HepG2 (cell line): Measurements from ENCODE around the gene UNKL. TPM values are rescaled to one million over a fixed set of nuclear protein-coding genes. Genes with fewer than 3 reads are reported as not detected.

Experiments used
- FOXM1 ChIP-seq: sonication (generic); formaldehyde crosslinking; IDR thresholded peaks from 2 replicates; pipeline ENCODE4 v1.5.0; 2020; ENCODE audit warnings: missing genetic modification reagents
- KAT7 ChIP-seq: IDR thresholded peaks from 2 replicates; pipeline ENCODE4 v1.6.1; 2018; ENCODE audit warnings: borderline replicate concordance, missing compliant biosample characterization
- KLF13 ChIP-seq: sonication (generic); formaldehyde crosslinking; IDR thresholded peaks from 2 replicates; pipeline ENCODE4 v1.4.0; 2020; ENCODE audit warnings: mild to moderate bottlenecking, missing genetic modification reagents
- NFKB2 ChIP-seq: sonication (generic); formaldehyde crosslinking; IDR thresholded peaks from 2 replicates; pipeline ENCODE4 v1.4.0; 2020; ENCODE audit warnings: missing genetic modification reagents, borderline replicate concordance
- NR2F2 ChIP-seq: IDR thresholded peaks from 2 replicates; pipeline ENCODE4 v1.6.1; 2012; ENCODE audit warnings: low read depth, inconsistent platforms, borderline replicate concordance
- PAWR ChIP-seq: sonication (generic); formaldehyde crosslinking; IDR thresholded peaks from 2 replicates; pipeline ENCODE4 v1.4.0; 2020; ENCODE audit warnings: missing genetic modification reagents, mild to moderate bottlenecking, borderline replicate concordance
- PCBP2 ChIP-seq: fragments of 200-400 bp; formaldehyde crosslinking; optimal IDR thresholded peaks from 2 replicates; pipeline ENCODE3; 2018; ENCODE audit warnings: low read length, low read depth; ENCODE audit not compliant: poor library complexity, severe bottlenecking
- PHF20 ChIP-seq: sonication (generic); formaldehyde crosslinking; IDR thresholded peaks from 2 replicates; pipeline ENCODE4 v1.5.0; 2020; ENCODE audit warnings: mild to moderate bottlenecking, missing genetic modification reagents
- RBM22 ChIP-seq: fragments of 200-400 bp; formaldehyde crosslinking; optimal IDR thresholded peaks from 2 replicates; pipeline ENCODE3; 2017; ENCODE audit warnings: mild to moderate bottlenecking, low read length, moderate library complexity
- RFX5 ChIP-seq: IDR thresholded peaks from 2 replicates; pipeline ENCODE4 v1.6.1; 2011; ENCODE audit warnings: low read depth, low read length, improper control_type of control experiment
- SPEN ChIP-seq: sonication (generic); formaldehyde crosslinking; IDR thresholded peaks from 2 replicates; pipeline ENCODE4 v1.5.1; 2020; ENCODE audit warnings: low read depth, mild to moderate bottlenecking, missing genetic modification reagents
- SRY ChIP-seq: sonication (generic); formaldehyde crosslinking; IDR thresholded peaks from 2 replicates; pipeline ENCODE4 v1.8.0; 2022; ENCODE audit warnings: mild to moderate bottlenecking, missing genetic modification reagents
- STAT5B ChIP-seq: sonication (generic); formaldehyde crosslinking; IDR thresholded peaks from 2 replicates; pipeline ENCODE4 v1.4.0; 2020; ENCODE audit warnings: missing genetic modification reagents
- TBP ChIP-seq: sonication (generic); formaldehyde crosslinking; IDR thresholded peaks from 2 replicates; pipeline ENCODE4 v1.5.0; 2020; ENCODE audit warnings: missing genetic modification reagents
- ZBTB38 ChIP-seq: sonication (generic); formaldehyde crosslinking; IDR thresholded peaks from 2 replicates; pipeline ENCODE4 v1.5.1; 2020; ENCODE audit warnings: mild to moderate bottlenecking, missing genetic modification reagents
- ZBTB7A ChIP-seq: sonication (generic); formaldehyde crosslinking; IDR thresholded peaks from 2 replicates; pipeline ENCODE4 v1.8.0; 2022; ENCODE audit warnings: mild to moderate bottlenecking, missing genetic modification reagents
- ZNF17 ChIP-seq: sonication (generic); formaldehyde crosslinking; IDR thresholded peaks from 2 replicates; pipeline ENCODE4 v1.5.0; 2020; ENCODE audit warnings: mild to moderate bottlenecking, missing genetic modification reagents
- ZNF34 ChIP-seq: sonication (generic); formaldehyde crosslinking; IDR thresholded peaks from 2 replicates; pipeline ENCODE4 v1.4.0; 2020; ENCODE audit warnings: mild to moderate bottlenecking, missing genetic modification reagents, borderline replicate concordance
- ZNF354B ChIP-seq: sonication (generic); formaldehyde crosslinking; IDR thresholded peaks from 2 replicates; pipeline ENCODE4 v1.8.0; 2022; ENCODE audit warnings: mild to moderate bottlenecking, missing genetic modification reagents
- ZNF446 ChIP-seq: sonication (generic); formaldehyde crosslinking; IDR thresholded peaks from 2 replicates; pipeline ENCODE4 v1.5.0; 2020; ENCODE audit warnings: mild to moderate bottlenecking, missing genetic modification reagents
- ZNF558 ChIP-seq: sonication (generic); formaldehyde crosslinking; IDR thresholded peaks from 2 replicates; pipeline ENCODE4 v1.9.0; 2022; ENCODE audit warnings: mild to moderate bottlenecking, missing genetic modification reagents, borderline replicate concordance
- polyA plus RNA-seq, 8 experiments: library from polyadenylated mRNA; depleted of rRNA in 3 of 8; stranded (reverse) in 7 of 8; unstranded in 1 of 8; fragments of >200 nt; fragmentation: Illumina TruSeq in 4 of 8; extraction: Trizol in 4 of 8; gene quantifications; 2 replicates each; pipeline versions ENCODE4 v1.2.1 to v1.2.3, GENCODE V29; 2011 to 2016; ENCODE audit warnings: low read depth in 4 of 8, missing spikeins in 1 of 8, mixed read lengths in 1 of 8; ENCODE audit not compliant: insufficient read depth in 1 of 8
- total RNA-seq, 5 experiments: library from RNA; depleted of rRNA; stranded (reverse); fragments of >200 nt; fragmentation: Illumina TruSeq; extraction: Trizol; gene quantifications; 2 replicates each; pipeline ENCODE4 v1.2.3, GENCODE V29; 2016; ENCODE audit warnings: low read depth in 1 of 5
- TF ChIP-seq, protein P1 (sequence below): IDR thresholded peaks from 2 replicates; pipeline ENCODE4 v1.6.1; 2016; ENCODE audit warnings: missing compliant biosample characterization, missing genetic modification reagents, borderline replicate concordance
- TF ChIP-seq, protein P2 (sequence below): sonication (generic); formaldehyde crosslinking; IDR thresholded peaks from 2 replicates; pipeline ENCODE4 v1.4.0; 2020; ENCODE audit warnings: missing genetic modification reagents, borderline replicate concordance
- TF ChIP-seq, protein P3 (sequence below): sonication (generic); formaldehyde crosslinking; IDR thresholded peaks from 2 replicates; pipeline ENCODE4 v1.5.0; 2020; ENCODE audit warnings: missing genetic modification reagents

UNKL gene
- total and polyA plus RNA-seq, 2 of the 13 experiments (the other 11 are each of a cell fraction or from before 2014, with no cell fraction given), result 10.4 to 17.6 TPM

DNA sequence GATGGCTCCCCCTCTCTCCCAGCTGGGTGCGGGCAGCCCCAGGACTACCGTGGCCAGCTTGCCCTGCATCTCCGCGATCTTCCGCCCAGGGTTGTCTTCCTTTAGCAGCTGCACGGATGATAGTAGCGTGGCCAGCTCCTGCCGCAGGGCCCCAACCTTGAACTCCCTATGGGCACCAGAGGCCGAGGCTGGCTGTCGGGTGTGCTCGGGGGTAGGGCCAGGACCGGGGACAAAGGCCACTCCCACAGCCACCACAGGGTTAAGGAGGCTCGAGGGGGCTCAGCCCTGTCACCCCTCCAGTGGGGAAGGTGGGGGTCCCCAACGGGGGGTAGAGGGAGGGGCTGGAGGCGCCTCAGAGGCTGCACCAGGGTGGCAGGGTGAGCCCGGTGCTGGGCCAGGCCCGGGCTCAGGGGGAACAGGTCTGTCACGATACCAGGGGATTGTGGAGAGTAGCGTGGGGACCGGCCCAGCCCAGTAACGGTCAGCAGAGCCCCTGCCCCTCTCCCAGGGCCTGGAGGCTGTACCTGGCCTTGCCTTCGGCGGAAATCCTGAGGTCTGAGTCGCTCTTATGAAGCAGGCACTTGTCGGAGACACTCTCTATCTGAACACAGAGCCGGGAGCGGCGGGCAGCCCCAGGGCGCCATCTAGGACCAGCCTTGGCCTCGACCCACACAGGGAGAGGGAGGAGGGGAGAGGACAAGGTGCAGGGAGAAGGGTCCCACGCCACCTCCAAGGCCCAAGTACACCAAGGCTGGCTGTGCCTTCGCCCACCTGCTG lies 21.6 kb upstream of the UNKL start (continued):
- TF ChIP-seq, protein P1, sequence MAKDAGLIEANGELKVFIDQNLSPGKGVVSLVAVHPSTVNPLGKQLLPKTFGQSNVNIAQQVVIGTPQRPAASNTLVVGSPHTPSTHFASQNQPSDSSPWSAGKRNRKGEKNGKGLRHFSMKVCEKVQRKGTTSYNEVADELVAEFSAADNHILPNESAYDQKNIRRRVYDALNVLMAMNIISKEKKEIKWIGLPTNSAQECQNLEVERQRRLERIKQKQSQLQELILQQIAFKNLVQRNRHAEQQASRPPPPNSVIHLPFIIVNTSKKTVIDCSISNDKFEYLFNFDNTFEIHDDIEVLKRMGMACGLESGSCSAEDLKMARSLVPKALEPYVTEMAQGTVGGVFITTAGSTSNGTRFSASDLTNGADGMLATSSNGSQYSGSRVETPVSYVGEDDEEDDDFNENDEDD, result peak; percentile 57; the same call in 1 of the 2 replicates
- TF ChIP-seq KAT7 (CRISPR knock-in tag), result no peak
- no peak for TF ChIP-seq SRY
- TF ChIP-seq TBP (CRISPR knock-in tag), result no peak
- TF ChIP-seq ZNF558, result no peak
- peak; percentile 45; the same call in 1 of the 2 replicates for TF ChIP-seq NFKB2 (CRISPR knock-in tag)
- TF ChIP-seq PCBP2, result no peak
- TF ChIP-seq, protein P2, sequence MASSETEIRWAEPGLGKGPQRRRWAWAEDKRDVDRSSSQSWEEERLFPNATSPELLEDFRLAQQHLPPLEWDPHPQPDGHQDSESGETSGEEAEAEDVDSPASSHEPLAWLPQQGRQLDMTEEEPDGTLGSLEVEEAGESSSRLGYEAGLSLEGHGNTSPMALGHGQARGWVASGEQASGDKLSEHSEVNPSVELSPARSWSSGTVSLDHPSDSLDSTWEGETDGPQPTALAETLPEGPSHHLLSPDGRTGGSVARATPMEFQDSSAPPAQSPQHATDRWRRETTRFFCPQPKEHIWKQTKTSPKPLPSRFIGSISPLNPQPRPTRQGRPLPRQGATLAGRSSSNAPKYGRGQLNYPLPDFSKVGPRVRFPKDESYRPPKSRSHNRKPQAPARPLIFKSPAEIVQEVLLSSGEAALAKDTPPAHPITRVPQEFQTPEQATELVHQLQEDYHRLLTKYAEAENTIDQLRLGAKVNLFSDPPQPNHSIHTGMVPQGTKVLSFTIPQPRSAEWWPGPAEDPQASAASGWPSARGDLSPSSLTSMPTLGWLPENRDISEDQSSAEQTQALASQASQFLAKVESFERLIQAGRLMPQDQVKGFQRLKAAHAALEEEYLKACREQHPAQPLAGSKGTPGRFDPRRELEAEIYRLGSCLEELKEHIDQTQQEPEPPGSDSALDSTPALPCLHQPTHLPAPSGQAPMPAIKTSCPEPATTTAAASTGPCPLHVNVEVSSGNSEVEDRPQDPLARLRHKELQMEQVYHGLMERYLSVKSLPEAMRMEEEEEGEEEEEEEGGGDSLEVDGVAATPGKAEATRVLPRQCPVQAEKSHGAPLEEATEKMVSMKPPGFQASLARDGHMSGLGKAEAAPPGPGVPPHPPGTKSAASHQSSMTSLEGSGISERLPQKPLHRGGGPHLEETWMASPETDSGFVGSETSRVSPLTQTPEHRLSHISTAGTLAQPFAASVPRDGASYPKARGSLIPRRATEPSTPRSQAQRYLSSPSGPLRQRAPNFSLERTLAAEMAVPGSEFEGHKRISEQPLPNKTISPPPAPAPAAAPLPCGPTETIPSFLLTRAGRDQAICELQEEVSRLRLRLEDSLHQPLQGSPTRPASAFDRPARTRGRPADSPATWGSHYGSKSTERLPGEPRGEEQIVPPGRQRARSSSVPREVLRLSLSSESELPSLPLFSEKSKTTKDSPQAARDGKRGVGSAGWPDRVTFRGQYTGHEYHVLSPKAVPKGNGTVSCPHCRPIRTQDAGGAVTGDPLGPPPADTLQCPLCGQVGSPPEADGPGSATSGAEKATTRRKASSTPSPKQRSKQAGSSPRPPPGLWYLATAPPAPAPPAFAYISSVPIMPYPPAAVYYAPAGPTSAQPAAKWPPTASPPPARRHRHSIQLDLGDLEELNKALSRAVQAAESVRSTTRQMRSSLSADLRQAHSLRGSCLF (CRISPR knock-in tag), result no peak
- 0 out of 2 replicates have a peak, but pooled peaks have one; percentile 32 for TF ChIP-seq ZBTB38 (CRISPR knock-in tag)
- TF ChIP-seq RBM22, result no peak
- no peak for TF ChIP-seq RFX5
- no peak for TF ChIP-seq ZNF34
- no peak for TF ChIP-seq FOXM1 (CRISPR knock-in tag)
- TF ChIP-seq STAT5B (CRISPR knock-in tag), result no peak
- TF ChIP-seq ZNF354B, result no peak
- TF ChIP-seq ZNF17, result no peak
- TF ChIP-seq ZBTB7A, result 0 out of 2 replicates have a peak, but pooled peaks have one; percentile 57
- peak; percentile 31; the same call in 1 of the 2 replicates for TF ChIP-seq SPEN (CRISPR knock-in tag)
- TF ChIP-seq NR2F2, result peak; percentile 30; the same call in 1 of the 2 replicates
- TF ChIP-seq KLF13 (CRISPR knock-in tag), result 0 out of 2 replicates have a peak, but pooled peaks have one; percentile 21
- TF ChIP-seq PAWR, result no peak
- TF ChIP-seq, protein P3, sequence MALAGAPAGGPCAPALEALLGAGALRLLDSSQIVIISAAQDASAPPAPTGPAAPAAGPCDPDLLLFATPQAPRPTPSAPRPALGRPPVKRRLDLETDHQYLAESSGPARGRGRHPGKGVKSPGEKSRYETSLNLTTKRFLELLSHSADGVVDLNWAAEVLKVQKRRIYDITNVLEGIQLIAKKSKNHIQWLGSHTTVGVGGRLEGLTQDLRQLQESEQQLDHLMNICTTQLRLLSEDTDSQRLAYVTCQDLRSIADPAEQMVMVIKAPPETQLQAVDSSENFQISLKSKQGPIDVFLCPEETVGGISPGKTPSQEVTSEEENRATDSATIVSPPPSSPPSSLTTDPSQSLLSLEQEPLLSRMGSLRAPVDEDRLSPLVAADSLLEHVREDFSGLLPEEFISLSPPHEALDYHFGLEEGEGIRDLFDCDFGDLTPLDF, result no peak
- TF ChIP-seq PHF20, result no peak
- TF ChIP-seq ZNF446 (CRISPR knock-in tag), result no peak
